Activated CD4-positive, alpha-beta T cell treated with anti-CD3 and anti-CD28 coated beads, Interleukin-2, amount 50 U/mL, for 24 hours (primary cell): ENCODE results near the gene PROC.
A peak's percentile ranks its signal among the peaks of the same experiment; 100 is the strongest.

Source experiments
- DNase-seq, 2 donors: peaks; one replicate each; pipeline ENCODE4 v3.0.0-alpha.2; 2020; ENCODE audit warnings: low read depth in 1 of 2, low spot score in 1 of 2

The PROC gene

DNA sequence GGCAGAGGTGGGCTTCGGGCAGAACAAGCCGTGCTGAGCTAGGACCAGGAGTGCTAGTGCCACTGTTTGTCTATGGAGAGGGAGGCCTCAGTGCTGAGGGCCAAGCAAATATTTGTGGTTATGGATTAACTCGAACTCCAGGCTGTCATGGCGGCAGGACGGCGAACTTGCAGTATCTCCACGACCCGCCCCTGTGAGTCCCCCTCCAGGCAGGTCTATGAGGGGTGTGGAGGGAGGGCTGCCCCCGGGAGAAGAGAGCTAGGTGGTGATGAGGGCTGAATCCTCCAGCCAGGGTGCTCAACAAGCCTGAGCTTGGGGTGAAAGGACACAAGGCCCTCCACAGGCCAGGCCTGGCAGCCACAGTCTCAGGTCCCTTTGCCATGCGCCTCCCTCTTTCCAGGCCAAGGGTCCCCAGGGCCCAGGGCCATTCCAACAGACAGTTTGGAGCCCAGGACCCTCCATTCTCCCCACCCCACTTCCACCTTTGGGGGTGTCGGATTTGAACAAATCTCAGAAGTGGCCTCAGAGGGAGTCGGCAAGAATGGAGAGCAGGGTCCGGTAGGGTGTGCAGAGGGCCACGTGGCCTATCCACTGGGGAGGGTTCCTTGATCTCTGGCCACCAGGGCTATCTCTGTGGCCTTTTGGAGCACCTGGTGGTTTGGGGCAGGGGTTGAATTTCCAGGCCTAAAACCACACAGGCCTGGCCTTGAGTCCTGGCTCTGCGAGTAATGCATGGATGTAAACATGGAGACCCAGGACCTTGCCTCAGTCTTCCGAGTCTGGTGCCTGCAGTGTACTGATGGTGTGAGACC is at the start of gene PROC:
TSS of gene PROC (plus strand) at position 128 of the 812 bp plus-strand sequence. CDS start 1,516 bp downstream, outside the sequence.
- DNase-seq: no peak

DNA sequence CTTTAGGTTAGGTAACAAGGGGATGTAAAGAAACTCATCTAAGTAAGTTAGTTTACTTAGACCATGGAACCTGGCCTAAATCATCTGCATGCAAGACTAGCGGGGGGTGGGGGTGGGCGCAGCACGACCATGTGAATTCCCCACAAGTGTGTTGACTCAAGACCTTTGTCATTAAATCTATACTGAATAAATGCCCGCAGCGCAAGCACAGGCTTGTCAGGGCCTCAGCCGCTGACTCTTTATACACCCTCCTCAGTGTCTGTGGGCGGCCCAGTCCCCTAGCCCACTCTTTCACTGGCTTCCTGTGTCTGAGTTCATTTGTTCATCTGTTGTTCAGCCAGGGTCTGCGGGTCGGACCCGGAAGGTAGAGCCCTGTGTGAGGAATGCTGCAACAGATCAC is 48.2 kb upstream of the PROC start:
- no peak for DNase-seq

DNA sequence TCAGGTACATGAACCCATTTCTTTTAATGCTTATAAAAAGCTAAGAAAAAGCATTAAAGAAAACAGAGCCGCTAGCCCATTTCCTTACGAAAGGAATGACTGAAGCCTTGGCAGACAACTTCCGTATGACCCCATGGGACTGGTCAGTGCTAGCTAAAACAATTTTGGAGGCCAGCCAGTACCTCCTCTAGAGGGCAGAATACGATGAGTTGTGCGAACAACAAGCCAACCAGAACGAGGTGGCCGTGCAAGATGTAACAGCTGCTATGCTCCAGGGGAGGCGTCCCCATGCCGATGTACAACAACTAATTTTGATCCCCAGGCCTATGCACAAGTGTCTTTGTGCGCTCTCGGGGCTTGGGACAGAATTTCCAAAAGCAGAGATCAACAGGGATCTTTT is 47.2 kb upstream of the PROC start:
- no peak for DNase-seq

DNA sequence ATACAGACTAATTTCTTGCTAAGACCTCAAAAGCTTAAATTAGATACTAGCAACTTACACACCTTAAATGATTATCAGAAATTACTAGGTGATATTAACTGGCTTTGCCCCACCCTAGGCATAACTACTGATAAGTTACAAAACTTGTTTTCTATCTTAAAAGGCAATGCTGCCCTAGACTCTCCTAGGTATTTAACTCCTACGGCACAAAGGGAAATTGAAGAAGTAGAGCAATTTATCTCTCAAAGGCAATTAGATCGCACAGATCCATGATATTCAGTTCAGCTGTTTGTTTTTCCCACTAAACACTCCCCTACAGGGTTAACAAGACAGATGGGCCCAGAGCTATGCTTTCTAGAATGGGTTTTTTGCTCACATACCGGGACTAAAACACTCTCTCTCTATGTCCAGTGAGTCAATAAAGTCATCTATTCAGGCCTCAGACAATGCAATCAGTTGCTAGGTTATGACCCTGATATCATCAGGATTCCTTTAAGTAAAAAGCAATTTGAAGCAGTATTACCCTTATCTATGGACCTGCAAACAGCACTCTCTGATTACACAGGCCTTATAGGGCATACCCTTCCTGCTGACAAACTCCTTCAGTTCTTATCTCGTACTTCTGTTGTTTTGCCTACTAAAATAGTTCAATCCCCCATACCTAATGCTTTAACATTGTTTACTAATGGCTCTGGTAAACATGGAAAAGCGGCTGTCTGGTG is 44.7 kb upstream of the PROC start:
- no peak for DNase-seq

DNA sequence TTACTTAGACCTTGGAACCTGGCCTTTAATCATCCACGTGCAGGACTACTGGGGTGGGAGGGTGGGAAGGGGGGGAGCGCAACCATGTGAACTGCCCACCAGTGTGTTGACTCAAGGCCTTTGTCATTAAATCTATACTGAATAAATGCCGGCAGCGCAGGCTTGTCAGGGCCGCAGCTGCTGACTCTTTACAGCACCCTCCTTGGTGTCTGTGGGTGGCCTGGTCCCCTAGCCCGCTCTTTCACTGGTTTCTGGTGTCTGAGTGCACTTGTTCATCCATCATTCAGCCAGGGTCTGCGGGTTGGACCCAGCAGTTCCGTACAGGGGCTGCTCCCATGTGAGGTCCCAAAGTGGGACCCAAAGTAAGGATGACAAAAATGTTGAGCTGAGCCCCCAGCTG is 42.0 kb upstream of the PROC start:
- DNase-seq: no peak

DNA sequence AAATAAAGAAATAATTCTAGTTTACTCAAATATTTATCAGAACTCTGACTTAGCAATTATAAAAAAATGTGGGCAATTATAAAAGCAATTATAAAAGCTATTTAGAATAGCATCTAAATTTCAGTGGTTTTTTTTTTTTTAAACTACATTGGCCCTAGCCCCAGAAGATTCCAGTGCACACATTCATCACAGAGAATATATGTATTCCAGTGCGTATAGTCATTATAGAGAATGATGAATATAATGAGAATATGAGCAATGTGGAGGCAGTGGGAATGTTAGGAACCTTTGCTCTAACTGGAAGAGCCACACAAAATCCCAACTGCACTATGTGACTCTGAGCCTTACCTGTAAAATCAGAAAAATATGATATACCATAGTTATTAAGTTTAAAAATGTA is 41.0 kb upstream of the PROC start:
- DNase-seq: no peak

DNA sequence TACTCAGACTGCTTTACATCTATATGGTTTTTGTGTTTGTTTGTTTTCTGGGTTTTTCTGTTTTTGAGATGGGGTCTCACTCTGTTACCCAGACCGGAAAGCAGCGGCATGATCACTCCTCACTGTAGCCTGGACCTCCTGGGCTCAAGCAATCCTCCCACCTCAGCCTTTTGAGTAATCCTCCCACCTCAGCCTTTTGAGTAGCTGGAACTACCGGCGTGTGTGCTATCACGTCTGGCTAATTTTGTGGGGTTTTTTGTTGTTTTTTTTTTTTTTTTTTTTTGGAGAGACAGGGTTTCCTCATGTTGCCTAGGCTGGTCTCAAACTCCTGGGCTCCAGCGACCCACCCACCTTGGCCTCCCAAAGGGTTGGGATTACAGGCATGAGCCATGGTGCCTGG is 39.5 kb upstream of the PROC start:
- DNase-seq: no peak

DNA sequence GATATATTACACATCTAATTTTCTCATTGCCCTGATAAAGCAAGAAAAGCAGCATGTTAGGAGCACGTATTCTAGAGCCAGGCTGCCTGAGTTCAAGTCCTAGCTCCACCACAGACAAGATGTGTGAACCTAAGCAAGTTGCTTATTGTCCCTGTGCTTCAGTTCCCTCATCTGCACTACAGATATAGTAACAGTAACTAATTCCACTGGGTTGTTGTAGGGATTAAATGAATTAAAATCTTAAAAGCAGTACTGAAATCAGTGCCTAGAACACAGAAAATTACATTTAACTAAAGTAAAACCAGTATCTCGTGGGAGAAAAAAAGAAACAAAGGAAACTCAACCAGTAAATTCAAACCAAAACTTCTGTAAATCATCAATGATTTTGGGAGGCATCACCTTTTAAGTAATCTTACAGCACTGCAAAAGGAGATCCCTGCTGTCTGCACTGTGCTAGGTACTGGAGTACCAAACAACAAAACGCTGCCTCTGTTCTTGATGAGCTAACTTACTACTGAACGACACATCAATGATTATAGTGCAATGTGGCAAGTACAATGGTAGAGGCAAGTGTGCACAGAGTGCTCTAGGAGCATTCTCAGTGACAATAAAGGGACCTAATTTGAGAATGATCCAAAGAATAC is 38.4 kb upstream of the PROC start:
- no peak for DNase-seq

DNA sequence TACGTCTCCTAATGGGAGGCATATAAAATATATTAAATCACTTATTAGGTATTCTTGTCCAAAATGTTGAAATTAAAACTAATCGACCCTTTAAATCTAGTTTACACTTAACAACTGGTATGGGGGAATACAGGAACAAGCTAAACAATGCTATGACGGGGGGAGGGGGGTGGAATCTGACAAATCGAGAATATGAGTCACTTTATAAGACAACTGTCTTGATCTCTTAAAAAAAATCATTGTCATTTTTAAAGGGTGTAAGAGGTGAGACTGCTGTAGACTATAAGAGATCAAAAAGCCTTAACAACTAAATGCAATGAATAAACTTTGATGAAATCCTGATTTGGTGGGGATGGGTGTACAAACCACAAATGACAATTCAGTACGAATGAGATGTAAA is 36.5 kb upstream of the PROC start:
- peak in 1 of 2 donors; percentile 32 for DNase-seq

DNA sequence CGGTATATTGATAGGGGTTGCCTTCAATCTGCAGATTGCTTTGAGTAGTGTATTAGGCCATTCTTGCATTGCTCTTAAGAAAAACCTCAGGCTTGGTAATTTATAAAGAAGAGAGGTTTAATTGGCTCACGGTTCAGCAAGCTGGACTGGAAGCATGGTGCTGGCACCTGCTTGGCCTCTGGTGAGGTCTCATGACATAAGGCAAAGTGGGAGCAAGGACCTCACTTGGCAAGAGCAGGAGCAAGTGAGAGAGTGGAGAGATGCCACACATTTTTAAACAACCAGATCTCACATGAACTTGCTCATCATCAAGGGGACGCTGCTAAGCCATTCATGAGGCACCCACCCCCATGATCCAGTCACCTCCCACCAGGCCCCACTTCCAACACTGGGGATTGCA is 35.4 kb upstream of the PROC start:
- no peak for DNase-seq

DNA sequence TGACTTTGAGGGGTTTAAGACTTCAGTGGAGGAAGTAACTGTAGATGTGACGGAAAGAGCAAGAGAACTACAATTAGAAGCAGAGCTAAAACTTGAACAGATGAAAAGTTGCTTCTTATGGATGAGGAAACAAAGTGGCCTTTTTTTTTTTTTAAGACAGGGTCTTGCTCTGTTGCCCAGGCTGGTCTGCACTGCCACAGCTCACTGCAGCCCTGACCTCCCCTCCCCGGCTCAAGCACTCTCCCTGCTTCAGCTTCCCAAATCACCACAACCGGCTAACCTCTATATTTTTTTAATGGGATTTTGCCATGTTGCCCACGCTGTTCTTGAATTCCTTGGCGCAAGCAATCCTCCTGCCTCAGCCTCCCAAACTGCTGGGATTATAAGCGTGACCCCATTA is 33.7 kb upstream of the PROC start:
- no peak for DNase-seq

DNA sequence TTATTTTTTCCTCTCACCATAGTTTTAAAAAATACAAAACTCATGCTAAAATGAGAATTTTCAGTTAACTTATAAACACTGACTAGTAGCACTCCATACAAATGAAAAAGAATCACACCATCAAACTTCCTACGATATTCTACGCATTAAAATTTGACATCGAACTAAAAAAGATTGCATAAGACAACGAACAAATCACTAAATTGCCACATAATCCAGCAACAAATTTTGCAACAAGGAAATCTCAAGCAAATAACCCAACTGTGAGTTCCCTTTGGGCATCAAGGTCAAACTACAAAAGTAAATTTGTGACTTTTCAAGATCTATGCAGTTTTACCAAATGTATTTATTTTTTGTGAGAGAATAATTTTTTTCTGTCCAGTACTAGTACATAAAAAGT is 32.0 kb upstream of the PROC start:
- DNase-seq: no peak

DNA sequence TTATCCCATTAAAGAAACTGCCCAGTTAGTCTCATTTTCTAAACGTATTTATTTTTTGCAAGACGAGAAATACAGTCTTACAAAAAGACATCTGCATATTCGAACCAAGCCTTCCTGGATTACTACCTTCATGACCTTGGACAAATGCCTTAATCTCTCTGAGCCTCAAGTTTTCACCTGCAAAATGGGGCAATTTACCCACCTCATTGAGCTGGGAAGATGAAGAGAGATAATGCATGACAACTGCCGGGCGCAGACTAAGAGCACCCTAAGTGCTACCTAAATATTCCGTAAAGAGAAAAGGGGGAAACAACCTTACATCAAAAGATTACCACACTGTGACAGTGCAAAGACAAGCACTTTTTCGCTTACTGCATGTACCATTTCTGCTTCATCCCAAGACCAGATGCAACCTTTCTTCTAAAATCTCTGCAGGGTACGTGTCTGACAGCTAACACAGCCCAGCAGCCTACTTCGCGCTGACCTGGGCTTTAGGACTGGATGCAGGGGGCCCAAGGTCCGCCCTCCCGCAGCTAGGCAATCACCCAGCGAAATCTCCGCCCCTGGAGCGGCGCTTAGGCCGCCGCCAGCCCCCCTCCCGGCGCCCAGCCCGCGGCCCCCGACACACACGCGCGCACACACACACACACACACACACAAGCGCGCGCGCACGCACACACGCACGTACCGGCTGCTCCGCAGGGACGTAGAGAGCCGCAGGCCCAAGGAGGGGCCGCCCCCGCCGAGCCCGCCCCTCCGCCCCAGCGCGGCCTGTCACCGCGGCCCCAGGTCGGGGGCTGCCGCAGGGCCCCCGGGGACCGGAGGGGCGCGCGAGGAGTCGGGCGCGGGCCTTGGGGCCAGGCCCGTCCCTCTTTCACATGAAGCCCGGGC is 31.2 kb upstream of the PROC start:
- DNase-seq: peak; percentile 54 to 63

DNA sequence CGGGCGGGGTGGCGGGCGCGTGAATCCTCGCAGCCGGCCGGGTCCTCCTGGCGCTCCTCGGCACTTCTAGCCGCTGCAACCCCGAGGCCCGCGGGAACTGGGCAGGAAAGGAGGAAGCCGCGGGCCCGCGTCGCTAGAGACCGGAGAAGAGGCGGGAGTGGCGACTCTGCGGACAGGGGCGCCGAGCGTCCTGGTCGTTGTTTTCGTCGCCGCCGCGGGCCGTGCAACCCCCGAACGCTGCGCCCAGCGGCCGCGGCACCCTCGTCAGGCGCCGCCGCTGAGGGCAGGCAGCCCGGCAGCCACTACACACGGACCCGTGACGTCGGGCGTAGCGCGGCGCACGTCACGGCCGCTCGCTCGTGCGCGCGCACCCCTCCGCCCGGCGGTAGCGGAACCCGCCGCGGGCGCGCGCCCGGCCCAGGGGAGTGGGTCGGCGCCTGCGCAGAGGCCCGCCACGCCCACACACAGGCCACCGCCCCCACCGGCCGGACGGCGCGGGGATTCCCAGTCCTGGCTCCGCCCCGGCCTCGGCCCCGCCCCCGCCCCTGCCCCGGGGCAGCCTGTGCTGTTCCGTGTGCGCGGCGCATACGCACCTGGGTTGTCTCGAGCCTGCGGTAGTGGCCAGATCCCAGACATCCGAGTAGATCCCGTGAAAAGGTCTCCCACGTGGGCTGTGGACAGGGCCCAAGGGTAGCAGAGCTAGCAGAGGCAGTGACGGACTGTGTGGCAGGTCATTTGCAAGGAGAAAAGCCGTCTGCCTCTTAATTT is 30.4 kb upstream of the PROC start, which contains the start of gene MAP3K2:
TSS of gene MAP3K2 (minus strand) at position 321 of the 768 bp plus-strand sequence. CDS start 44,846 bp downstream, outside the sequence.
- DNase-seq: peak; percentile 86 to 91

DNA sequence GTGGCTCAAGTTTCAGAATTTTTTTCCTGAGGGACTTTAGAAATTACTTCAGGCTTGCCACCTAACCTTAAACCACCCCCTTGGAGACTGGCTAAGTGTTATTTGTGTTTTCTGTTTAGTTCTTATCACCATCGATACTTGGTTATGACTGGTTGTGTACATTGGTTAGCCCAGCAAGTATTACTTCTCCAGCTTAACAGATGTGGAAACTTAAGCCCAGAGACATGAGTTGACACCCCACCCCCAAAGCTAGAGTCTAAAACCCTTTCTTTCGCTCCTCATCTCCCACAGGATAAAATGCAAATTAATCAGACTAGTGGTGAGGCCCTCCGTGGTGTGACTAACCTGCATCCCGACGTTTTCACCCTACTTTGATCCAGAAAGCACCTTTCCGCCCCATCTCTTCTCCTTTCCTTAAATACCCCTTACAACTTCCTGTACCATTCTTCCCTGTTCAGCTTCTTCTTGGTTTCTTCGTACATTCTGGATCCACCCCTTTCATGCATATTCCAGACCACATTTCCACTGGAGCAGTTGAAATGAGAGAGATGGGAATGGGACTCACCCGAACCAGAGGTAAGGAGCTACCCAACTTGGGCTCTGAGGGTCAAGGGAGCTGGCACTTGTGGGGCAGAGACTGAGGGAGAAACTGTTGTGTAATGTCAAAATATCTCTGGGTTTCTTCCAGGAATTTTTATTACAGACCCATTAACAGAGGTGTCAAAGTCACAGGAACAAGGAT is 29.6 kb upstream of the PROC start:
- no peak for DNase-seq

DNA sequence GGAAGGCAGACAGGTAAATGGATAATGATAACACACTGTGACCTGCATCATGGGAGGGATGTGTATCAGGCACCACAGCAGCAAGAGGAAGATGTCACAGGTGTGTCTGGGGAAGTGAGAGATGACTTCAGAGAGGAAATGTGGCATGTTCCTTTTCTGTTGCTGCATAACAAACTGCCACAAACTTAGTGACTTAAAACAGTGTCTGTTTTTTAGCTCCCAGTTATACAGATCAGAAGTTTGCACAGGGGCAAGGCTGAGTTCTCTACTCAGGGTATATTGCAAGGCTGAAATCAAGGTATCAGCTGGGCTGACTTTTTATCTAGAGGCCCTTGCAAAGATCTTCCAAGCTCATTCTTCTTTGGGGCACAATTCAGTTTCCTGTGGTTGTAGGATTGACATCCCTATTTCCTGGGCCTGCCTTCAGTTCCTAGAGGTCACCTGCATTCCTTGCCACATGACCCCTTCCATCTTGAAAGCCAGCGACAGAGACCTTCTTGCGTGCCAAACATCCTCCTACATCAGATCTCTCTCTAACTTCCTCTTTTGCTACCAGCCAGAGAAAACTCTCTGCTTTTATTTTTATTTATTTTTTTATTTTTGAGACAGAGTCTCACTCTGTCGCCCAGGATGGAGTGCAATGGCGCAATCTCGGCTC is 28.3 kb upstream of the PROC start:
- DNase-seq: no peak

DNA sequence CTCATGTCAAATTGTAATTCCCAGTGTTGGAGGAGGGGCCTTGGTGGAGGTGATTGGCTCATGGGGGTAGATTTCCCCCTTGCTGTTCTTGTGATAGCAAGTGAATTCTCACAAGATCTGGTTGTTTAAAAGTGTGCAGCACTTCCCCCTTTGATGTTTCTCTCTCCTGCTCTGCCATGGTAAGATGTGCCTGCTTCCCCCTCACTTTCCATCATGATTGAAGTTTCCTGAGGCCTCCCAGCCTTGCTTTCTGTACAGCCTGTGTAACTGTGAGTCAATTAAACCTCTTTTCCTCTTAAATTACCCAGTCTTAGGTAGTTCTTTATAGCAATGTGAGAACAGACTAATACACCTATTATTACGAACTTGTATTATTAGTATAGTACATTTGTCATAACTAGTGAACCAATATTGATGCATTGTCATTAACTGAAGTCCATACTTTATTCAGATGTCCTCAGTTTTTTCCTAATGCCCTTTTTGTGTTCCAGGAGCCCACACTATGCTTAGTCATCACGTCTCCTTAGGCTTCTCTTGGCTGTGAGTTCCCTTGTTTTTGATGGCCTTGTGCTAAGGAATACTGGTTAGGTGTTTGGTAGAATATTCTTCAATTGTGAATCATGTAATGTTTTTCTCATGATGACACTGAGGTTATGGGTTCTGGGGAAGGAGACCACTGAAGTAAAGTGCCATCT is 25.9 kb upstream of the PROC start:
- DNase-seq: no peak

DNA sequence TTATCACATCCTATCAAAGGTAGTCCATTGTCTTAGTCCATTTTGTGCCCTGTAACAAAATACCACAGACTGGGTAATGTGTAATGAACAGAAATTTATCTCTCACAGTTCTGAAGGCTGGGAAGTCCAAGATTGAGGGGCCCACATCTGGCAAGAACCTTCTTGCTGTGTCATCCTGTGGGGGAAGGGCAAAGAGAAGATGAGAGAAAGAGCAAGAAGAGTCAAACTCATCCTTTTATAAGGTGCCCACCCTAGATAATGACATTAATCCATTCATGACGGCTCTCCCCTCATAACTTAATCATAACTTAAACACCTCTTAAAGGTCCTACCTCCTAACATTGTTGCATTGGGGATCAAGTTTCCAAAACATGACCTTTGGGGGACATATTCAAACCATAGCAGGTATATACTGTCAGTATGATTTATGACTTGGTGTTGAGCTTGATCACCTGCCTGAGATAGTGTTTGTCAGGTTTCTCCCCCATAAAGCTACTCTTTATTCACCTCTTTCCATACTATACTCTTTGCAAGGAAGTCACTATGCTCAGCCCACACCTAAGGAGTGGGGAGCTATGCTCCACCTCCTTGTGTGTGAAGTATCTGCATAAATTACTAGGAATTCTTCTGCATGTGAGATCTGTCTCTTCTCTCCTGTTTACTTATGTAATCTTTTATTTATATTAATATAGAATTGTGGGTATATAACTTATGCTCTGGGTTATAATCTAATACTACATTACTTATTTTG is 25.2 kb upstream of the PROC start:
- no peak for DNase-seq
